Measurements from ENCODE around the gene SUMO3.

DNA sequence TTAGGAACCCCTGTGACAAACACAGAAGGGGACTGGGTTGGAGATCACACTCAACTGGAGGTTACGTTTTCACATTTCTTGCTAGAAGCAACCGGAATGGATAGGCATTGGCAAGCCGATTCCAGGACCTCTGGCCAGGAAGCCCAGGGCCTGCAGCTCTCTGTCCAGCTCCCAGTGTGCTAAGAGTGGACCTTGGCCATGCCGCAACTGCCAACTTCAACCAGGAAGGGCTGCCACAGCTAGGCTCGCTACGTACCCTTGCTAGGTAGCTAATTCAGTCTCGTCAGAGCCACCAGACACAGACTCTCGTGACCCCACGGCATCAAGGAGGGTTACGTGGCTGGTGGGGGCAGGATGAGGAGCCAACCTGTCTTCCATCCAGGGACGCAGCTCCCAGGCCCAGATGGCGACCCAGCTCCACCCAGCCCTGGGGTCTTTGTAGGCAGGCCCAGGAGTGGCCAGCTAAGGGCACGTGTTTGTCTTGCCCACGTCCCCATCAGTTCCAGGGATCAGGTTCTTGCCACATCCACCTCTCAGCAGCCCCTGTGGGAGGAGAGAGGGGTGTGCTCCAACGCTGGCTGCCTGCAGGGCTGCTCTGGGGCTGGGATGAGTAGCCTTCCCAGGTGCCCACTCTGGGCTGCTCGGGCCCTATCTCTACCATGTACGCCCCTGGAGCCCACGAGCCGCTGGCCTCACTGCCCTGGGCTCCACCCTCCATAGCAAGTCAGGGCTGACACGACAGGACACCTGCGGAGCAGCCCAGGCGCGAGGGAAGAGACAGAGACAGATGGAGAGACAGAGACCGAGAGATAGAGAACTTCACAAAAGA, 55.4 kb downstream of the SUMO3 start:
- TF ChIP-seq CTCF (IDR thresholded peaks at IDR 0.05; ENCODE audit: insufficient read depth, low read length): no peak
- TF ChIP-seq POLR2AphosphoS5 (IDR thresholded peaks at IDR 0.05; ENCODE audit: low read depth): no peak
- TF ChIP-seq, protein P1, sequence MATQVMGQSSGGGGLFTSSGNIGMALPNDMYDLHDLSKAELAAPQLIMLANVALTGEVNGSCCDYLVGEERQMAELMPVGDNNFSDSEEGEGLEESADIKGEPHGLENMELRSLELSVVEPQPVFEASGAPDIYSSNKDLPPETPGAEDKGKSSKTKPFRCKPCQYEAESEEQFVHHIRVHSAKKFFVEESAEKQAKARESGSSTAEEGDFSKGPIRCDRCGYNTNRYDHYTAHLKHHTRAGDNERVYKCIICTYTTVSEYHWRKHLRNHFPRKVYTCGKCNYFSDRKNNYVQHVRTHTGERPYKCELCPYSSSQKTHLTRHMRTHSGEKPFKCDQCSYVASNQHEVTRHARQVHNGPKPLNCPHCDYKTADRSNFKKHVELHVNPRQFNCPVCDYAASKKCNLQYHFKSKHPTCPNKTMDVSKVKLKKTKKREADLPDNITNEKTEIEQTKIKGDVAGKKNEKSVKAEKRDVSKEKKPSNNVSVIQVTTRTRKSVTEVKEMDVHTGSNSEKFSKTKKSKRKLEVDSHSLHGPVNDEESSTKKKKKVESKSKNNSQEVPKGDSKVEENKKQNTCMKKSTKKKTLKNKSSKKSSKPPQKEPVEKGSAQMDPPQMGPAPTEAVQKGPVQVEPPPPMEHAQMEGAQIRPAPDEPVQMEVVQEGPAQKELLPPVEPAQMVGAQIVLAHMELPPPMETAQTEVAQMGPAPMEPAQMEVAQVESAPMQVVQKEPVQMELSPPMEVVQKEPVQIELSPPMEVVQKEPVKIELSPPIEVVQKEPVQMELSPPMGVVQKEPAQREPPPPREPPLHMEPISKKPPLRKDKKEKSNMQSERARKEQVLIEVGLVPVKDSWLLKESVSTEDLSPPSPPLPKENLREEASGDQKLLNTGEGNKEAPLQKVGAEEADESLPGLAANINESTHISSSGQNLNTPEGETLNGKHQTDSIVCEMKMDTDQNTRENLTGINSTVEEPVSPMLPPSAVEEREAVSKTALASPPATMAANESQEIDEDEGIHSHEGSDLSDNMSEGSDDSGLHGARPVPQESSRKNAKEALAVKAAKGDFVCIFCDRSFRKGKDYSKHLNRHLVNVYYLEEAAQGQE (IDR thresholded peaks at IDR 0.05; ENCODE audit: insufficient replicate concordance, low read depth): no peak
- TF ChIP-seq GABPA (IDR thresholded peaks at IDR 0.05; ENCODE audit: low read depth): no peak
- no peak for TF ChIP-seq SPI1 (IDR thresholded peaks at IDR 0.05; ENCODE audit: borderline replicate concordance, low read depth)

Measured in HL-60 (cell line).